Lower leg skin (tissue), 3 donors: ENCODE measurements around the gene PTH2.

Experiments
- POLR2A ChIP-seq, 2 donors: fragments of 450-650 bp; IDR thresholded peaks; one replicate each; pipeline ENCODE4 v1.6.1; 2016 to 2017; ENCODE audit warnings: antibody characterized with exemption in 2 of 2, mild to moderate bottlenecking in 1 of 2, moderate library complexity in 1 of 2
- TF ChIP-seq, protein P1 (sequence below), 3 donors: fragments of 450-650 bp; IDR thresholded peaks; one replicate each; pipeline ENCODE4 v1.5.1; 2016; ENCODE audit warnings: antibody characterized with exemption in 3 of 3, mild to moderate bottlenecking in 3 of 3, moderate library complexity in 2 of 3

DNA sequence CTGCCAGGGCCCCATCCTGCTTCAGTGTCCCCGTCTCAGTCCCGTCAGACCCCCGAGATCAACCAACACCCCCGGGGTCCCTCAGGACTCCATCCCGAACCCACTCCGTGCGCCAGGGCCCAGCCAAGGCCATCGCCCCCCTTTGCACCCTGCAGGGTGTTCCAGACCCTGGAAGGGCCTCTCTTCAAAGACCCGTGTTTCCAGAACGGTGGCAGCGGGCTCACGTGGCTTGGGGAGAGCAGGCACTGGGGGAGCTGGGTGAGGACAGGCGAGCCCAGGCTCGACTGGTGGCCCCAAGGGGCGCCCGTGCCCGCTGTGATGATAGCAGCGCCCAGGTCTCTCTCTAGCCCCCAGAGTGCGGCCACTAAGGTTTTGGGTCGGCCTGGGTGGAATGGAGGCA lies 33.8 kb downstream of the PTH2 start:
- TF ChIP-seq, protein P1, sequence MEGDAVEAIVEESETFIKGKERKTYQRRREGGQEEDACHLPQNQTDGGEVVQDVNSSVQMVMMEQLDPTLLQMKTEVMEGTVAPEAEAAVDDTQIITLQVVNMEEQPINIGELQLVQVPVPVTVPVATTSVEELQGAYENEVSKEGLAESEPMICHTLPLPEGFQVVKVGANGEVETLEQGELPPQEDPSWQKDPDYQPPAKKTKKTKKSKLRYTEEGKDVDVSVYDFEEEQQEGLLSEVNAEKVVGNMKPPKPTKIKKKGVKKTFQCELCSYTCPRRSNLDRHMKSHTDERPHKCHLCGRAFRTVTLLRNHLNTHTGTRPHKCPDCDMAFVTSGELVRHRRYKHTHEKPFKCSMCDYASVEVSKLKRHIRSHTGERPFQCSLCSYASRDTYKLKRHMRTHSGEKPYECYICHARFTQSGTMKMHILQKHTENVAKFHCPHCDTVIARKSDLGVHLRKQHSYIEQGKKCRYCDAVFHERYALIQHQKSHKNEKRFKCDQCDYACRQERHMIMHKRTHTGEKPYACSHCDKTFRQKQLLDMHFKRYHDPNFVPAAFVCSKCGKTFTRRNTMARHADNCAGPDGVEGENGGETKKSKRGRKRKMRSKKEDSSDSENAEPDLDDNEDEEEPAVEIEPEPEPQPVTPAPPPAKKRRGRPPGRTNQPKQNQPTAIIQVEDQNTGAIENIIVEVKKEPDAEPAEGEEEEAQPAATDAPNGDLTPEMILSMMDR (IDR thresholded peaks at IDR 0.05) = no peak
- no peak for TF ChIP-seq POLR2A (IDR thresholded peaks at IDR 0.05)
